ENCODE results near the gene UBQLN3. TPM values are rescaled to one million over a fixed set of nuclear protein-coding genes. Genes with fewer than 3 reads are reported as not detected.

UBQLN3 gene
- total RNA-seq, result under 1 TPM in 3 of 4 donors, not detected in 1; 0.15 to 0.62 (median 0.40) TPM

DNA sequence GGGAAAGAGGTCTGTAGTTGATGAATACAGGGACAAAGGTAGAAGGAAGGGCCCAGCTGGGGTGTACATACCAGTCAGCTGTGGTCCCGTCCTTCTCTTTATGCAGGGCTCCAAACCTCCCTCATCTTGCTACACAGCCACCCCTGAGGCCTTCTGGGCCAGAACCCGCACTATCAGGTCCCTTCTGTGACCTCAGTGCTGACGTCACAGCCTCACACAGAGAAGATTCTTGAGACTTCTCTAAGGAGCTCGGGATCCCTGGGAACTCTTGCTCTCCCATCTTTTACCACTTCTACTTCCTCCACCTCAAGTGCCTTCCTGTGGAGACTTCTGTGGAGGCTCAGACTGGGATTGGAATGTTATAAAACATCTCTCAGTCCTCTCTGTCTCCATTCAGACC is at the start of gene UBQLN3:
TSS of gene UBQLN3 (minus strand) at position 155 of the 400 bp plus-strand sequence. CDS start 399 bp downstream, outside the sequence.
- H3K4me3 ChIP-seq, result no peak within 1 kb of the TSS

GRCh38 chr11:5557751-5558150 is 48.0 kb upstream of the UBQLN3 start:
- Histone ChIP-seq H3K4me1 (no peaks in the 10 kb centered on the region), H3K36me3 (no peaks in the 10 kb centered on the region), H3K4me3 (no peak overlapping the region), H3K27ac (no peak overlapping the region), H3K27me3 (no peaks in the 10 kb centered on the region), H3K9me3 (no peaks in the 10 kb centered on the region)
- TF ChIP-seq EP300 (IDR thresholded peaks at IDR 0.05), result no peak
- TF ChIP-seq, protein P1, sequence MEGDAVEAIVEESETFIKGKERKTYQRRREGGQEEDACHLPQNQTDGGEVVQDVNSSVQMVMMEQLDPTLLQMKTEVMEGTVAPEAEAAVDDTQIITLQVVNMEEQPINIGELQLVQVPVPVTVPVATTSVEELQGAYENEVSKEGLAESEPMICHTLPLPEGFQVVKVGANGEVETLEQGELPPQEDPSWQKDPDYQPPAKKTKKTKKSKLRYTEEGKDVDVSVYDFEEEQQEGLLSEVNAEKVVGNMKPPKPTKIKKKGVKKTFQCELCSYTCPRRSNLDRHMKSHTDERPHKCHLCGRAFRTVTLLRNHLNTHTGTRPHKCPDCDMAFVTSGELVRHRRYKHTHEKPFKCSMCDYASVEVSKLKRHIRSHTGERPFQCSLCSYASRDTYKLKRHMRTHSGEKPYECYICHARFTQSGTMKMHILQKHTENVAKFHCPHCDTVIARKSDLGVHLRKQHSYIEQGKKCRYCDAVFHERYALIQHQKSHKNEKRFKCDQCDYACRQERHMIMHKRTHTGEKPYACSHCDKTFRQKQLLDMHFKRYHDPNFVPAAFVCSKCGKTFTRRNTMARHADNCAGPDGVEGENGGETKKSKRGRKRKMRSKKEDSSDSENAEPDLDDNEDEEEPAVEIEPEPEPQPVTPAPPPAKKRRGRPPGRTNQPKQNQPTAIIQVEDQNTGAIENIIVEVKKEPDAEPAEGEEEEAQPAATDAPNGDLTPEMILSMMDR (IDR thresholded peaks at IDR 0.05), result no peak
- no peak for TF ChIP-seq POLR2A (IDR thresholded peaks at IDR 0.05)
- TF ChIP-seq POLR2AphosphoS5 (IDR thresholded peaks at IDR 0.05), result no peak
- WGBS, 2 donors (ENCODE audit: low coverage in 1 of 2), result 54 to 89% methylated on average over 3 of the region's 3 CpGs
- no peak for ATAC-seq

More for the DNA sequence above, at the start of gene UBQLN3:
- Histone ChIP-seq H3K27ac (no peak within 1 kb of the TSS), H3K27me3 (no peaks in the 10 kb centered on the region), H3K9me3 (no peaks in the 10 kb centered on the region), H3K4me1 (no peaks in the 10 kb centered on the region), H3K36me3 (no peaks in the 10 kb centered on the region)
- WGBS, 2 donors (ENCODE audit: low coverage in 1 of 2), result 64 to 88% methylated on average over 3 to 4 of the region's 4 CpGs
- ATAC-seq, result no peak
- TF ChIP-seq, protein P1 (IDR thresholded peaks at IDR 0.05), result no peak
- TF ChIP-seq EP300 (IDR thresholded peaks at IDR 0.05) (no peak), POLR2A (IDR thresholded peaks at IDR 0.05) (no peak), POLR2AphosphoS5 (IDR thresholded peaks at IDR 0.05) (no peak)

DNA sequence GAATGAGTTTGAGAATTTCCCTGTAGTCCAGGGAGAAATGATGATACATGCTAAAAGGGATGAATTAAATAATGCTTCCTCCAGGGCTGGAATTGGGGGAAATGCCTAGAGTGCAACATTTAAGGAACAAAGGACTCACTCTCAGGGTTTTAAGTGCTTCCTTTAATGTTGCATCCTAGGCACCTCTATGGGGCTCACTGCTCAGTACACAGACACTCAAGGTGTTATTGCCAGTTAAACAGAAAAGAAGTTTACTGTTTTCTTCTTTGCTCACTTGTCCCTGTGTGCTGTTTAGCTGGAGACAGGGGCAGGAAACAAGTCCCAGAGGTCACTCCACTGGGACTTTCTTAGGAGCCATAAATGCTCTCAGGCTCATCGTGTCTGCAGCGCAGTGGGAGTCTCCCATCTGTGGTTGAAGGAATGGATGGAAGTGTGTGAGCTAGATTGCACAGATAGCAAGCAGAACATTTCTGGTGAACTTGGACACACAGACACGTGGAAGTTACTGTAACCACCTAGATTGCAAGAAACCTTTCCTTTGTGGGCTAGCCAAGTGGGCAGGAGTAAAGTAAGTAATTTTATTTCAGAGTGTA is 46.9 kb upstream of the UBQLN3 start:
- H3K27ac ChIP-seq, result no peak overlapping the region
- H3K4me1 ChIP-seq, result no peaks in the 10 kb centered on the region
- no peaks in the 10 kb centered on the region for H3K36me3 ChIP-seq
- ATAC-seq, result no peak
- no peaks in the 10 kb centered on the region for H3K9me3 ChIP-seq
- no peak for TF ChIP-seq EP300 (IDR thresholded peaks at IDR 0.05)
- no peak for TF ChIP-seq POLR2AphosphoS5 (IDR thresholded peaks at IDR 0.05)
- no peak for TF ChIP-seq POLR2A (IDR thresholded peaks at IDR 0.05)
- TF ChIP-seq, protein P1 (IDR thresholded peaks at IDR 0.05), result no peak
- H3K27me3 ChIP-seq, result no peaks in the 10 kb centered on the region
- H3K4me3 ChIP-seq, result no peak overlapping the region
- 52 to 57% methylated on average over 3 of the region's 3 CpGs for WGBS, 2 donors (ENCODE audit: low coverage in 1 of 2)

DNA sequence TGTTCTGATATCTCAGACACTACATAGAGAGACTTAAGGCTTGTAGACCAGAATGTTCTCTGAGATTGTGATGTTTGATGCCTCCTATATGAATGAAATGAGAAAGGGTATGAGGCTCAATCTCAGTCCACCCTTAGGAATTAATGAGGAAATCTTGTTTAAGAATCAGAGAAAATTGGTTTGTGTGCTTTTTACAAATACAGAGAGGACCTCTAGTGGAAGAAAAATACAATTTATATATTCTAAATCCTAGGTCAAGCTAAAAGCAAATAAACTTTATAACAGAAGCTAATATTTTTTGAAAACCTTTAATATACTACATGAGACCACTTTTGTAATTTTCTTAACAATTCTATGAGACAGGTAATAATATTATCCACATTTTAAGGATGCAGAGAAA is 43.6 kb upstream of the UBQLN3 start:
- no peak for ATAC-seq
- Histone ChIP-seq H3K4me1 (no peaks in the 10 kb centered on the region), H3K9me3 (no peaks in the 10 kb centered on the region), H3K27me3 (no peaks in the 10 kb centered on the region), H3K36me3 (no peaks in the 10 kb centered on the region), H3K27ac (no peak overlapping the region), H3K4me3 (no peak overlapping the region)
- TF ChIP-seq POLR2A (IDR thresholded peaks at IDR 0.05) (no peak), POLR2AphosphoS5 (IDR thresholded peaks at IDR 0.05) (no peak), EP300 (IDR thresholded peaks at IDR 0.05) (no peak)
- TF ChIP-seq, protein P1 (IDR thresholded peaks at IDR 0.05), result no peak

DNA sequence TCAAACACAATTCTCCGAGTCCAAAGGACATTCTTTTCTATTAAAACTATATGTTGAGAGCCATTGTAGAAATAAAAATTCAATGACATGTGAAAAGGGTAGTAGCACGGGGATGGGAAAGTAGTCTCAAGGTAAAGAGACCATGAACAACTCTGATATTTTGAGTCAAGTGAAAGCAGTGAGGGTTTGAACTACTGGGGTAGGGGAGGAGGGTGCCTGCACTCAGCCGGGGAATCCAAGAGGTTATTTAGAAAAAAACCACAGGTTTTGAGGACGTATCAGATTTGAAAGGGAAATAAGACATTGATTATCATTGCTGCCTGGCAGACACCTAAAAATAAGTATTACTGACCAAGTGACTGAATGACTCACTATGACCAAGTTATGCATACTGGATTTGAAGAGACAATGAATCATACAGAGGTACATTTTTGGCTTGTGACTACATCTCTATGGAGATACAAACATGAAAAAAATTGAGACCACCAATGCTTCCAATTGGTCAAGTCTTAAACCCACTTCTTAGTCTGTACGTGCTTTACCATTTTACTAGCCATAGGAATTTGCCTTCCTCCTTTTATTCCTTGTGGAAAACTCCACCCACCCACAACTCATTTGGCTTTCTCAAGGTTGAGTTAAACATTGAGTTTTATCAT is 40.8 kb upstream of the UBQLN3 start:
- H3K27ac ChIP-seq, result no peak overlapping the region
- TF ChIP-seq, protein P1 (IDR thresholded peaks at IDR 0.05), result no peak
- no peak for TF ChIP-seq POLR2A (IDR thresholded peaks at IDR 0.05)
- TF ChIP-seq EP300 (IDR thresholded peaks at IDR 0.05), result no peak
- no peak for TF ChIP-seq POLR2AphosphoS5 (IDR thresholded peaks at IDR 0.05)
- no peak for ATAC-seq
- H3K4me3 ChIP-seq, result no peak overlapping the region
- 68 to 81% methylated on average over 5 of the region's 5 CpGs for WGBS, 2 donors (ENCODE audit: low coverage in 1 of 2)
- no peaks in the 10 kb centered on the region for H3K36me3 ChIP-seq
- H3K27me3 ChIP-seq, result no peaks in the 10 kb centered on the region
- H3K4me1 ChIP-seq, result no peaks in the 10 kb centered on the region
- H3K9me3 ChIP-seq, result no peaks in the 10 kb centered on the region
